ENCODE results near the gene CELF2. TPM values are rescaled to one million over a fixed set of nuclear protein-coding genes. Genes with fewer than 3 reads are reported as not detected.

Gene CELF2
- total RNA-seq, 1 donor from 2014 or later: 27.5 TPM

- Mint-ChIP-seq H3K9me3 (ENCODE audit: unreplicated experiment) (no peaks in the 10 kb centered on the region), H3K36me3 (ENCODE audit: low read depth, unreplicated experiment) (no peaks in the 10 kb centered on the region), H3K27me3 (ENCODE audit: unreplicated experiment) (no peaks in the 10 kb centered on the region), H3K4me1 (ENCODE audit: unreplicated experiment) (peaks cover 13% of the 10 kb centered on the region), H3K27ac (ENCODE audit: unreplicated experiment) (no peak overlapping the region), H3K4me3 (ENCODE audit: unreplicated experiment) (no peak overlapping the region)
- TF ChIP-seq CTCF (IDR thresholded peaks at IDR 0.05; ENCODE audit: unreplicated experiment): no peak
- DNase-seq (ENCODE audit: low spot score): no peak
These were observed 200.7 kb downstream of the CELF2 start for GRCh38 chr10:11218395-11218794.

- TF ChIP-seq CTCF (IDR thresholded peaks at IDR 0.05; ENCODE audit: unreplicated experiment): no peak
- Mint-ChIP-seq H3K27ac (ENCODE audit: unreplicated experiment) (no peak overlapping the region), H3K9me3 (ENCODE audit: unreplicated experiment) (no peaks in the 10 kb centered on the region)
These were observed 201.8 kb downstream of the CELF2 start for GRCh38 chr10:11219431-11219830.

GRCh38 chr10:11223081-11223480, 205.4 kb downstream of the CELF2 start:
- Mint-ChIP-seq H3K4me1 (ENCODE audit: unreplicated experiment) (peaks cover 32% of the 10 kb centered on the region), H3K27ac (ENCODE audit: unreplicated experiment) (no peak overlapping the region), H3K9me3 (ENCODE audit: unreplicated experiment) (no peaks in the 10 kb centered on the region), H3K27me3 (ENCODE audit: unreplicated experiment) (no peaks in the 10 kb centered on the region), H3K4me3 (ENCODE audit: unreplicated experiment) (no peak overlapping the region), H3K36me3 (ENCODE audit: low read depth, unreplicated experiment) (no peaks in the 10 kb centered on the region)
- no peak for DNase-seq (ENCODE audit: low spot score)
- no peak for TF ChIP-seq CTCF (IDR thresholded peaks at IDR 0.05; ENCODE audit: unreplicated experiment)

More at GRCh38 chr10:11219431-11219830, 201.8 kb downstream of the CELF2 start:
- Mint-ChIP-seq H3K27me3 (ENCODE audit: unreplicated experiment) (no peaks in the 10 kb centered on the region), H3K36me3 (ENCODE audit: low read depth, unreplicated experiment) (no peaks in the 10 kb centered on the region), H3K4me3 (ENCODE audit: unreplicated experiment) (no peak overlapping the region), H3K4me1 (ENCODE audit: unreplicated experiment) (peaks cover 21% of the 10 kb centered on the region)
- DNase-seq (ENCODE audit: low spot score): no peak

GRCh38 chr10:11223507-11224140, 206.0 kb downstream of the CELF2 start:
- no peak for DNase-seq (ENCODE audit: low spot score)
- H3K4me3 Mint-ChIP-seq (ENCODE audit: unreplicated experiment): no peak overlapping the region
- TF ChIP-seq CTCF (IDR thresholded peaks at IDR 0.05; ENCODE audit: unreplicated experiment): no peak
- H3K4me1 Mint-ChIP-seq (ENCODE audit: unreplicated experiment): peaks cover 37% of the 10 kb centered on the region
- H3K36me3 Mint-ChIP-seq (ENCODE audit: low read depth, unreplicated experiment): no peaks in the 10 kb centered on the region
- no peak overlapping the region for H3K27ac Mint-ChIP-seq (ENCODE audit: unreplicated experiment)
- no peaks in the 10 kb centered on the region for H3K27me3 Mint-ChIP-seq (ENCODE audit: unreplicated experiment)
- H3K9me3 Mint-ChIP-seq (ENCODE audit: unreplicated experiment): no peaks in the 10 kb centered on the region

GRCh38 chr10:11224321-11224720, 206.6 kb downstream of the CELF2 start:
- no peak overlapping the region for H3K27ac Mint-ChIP-seq (ENCODE audit: unreplicated experiment)
- no peaks in the 10 kb centered on the region for H3K36me3 Mint-ChIP-seq (ENCODE audit: low read depth, unreplicated experiment)
- no peak for DNase-seq (ENCODE audit: low spot score)
- TF ChIP-seq CTCF (IDR thresholded peaks at IDR 0.05; ENCODE audit: unreplicated experiment): no peak
- peaks cover 43% of the 10 kb centered on the region for H3K4me1 Mint-ChIP-seq (ENCODE audit: unreplicated experiment)
- H3K9me3 Mint-ChIP-seq (ENCODE audit: unreplicated experiment): no peaks in the 10 kb centered on the region
- H3K4me3 Mint-ChIP-seq (ENCODE audit: unreplicated experiment): no peak overlapping the region
- no peaks in the 10 kb centered on the region for H3K27me3 Mint-ChIP-seq (ENCODE audit: unreplicated experiment)
